NCI-H526 (cell line): ENCODE data around the gene RAD52.
A peak's percentile ranks its signal among the peaks of the same experiment; 100 is the strongest.
"Not testable (repeated sequence)": the region's sequence is repeated elsewhere in the genome, so short reads cannot be mapped to it uniquely, and the experiment has no call there.

Experiments used
- DNase-seq, 2 experiments: peaks; one replicate each; lab custom pipeline; 2025; lab: John Stamatoyannopoulos, UW

The RAD52 gene

DNA sequence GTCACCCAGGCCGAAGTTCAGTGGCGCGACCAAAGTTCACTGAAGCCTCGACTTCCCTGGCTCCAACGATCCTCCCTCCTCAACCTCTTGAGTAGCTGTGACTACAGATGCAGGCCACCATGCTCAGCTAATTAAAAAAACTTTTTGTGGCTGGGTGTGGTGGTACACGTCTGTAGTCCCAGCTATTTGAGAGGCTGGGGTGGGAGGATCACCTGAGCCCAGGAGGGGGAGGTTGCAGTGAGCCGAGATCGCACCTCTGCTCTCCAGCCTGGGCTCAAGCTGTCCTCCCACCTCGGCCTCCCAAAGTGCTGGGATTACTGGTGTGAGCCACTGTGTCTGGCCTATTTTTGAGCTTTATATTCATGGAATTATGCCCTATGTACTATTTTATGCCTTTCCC, 18.1 kb upstream of the RAD52 start:
- DNase-seq = no peak

DNA sequence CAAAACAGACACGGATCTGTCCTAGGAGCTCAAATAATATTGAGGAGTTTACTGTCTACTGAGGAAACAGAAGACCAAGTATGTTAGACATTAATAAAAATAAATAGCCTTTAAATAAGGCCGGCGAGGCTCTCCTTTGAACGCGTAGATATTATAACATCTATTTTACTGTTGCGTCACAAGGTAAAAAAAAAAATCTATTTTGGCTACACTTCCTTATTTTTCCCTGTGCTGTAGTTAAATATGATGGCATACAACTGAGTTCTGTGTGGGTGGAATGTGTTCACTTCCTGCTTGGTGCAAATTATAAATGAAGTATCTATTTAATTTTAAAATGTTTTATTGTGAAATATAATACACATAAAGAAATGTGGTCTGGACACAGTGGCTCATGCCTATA, 17.2 kb upstream of the RAD52 start:
- DNase-seq = no peak

GRCh38 chr12:958588-959123, 9.2 kb upstream of the RAD52 start:
- no peak for DNase-seq

DNA sequence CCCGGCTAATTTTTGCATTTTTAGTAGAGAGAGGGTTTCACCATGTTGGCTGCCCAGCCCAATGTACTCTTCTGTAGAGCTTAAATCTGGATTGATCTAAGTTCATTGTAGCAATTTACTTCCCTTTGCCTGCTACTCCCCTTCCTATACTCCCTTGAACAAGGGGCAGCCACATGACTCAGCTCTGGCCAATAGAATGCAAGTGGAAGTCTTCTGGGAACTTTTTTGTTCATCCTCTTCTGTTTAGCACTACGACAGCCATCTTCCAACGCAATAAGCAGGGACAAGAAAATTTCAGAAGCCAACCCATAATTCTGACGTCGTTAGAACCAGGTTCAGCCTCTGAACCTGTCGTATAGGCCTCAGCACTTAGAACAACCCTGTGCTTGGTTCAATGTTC, 6.4 kb upstream of the RAD52 start:
- no peak for DNase-seq

- no peak for DNase-seq
Observed at GRCh38 chr12:954741-955140, 5.2 kb upstream of the RAD52 start.

DNA sequence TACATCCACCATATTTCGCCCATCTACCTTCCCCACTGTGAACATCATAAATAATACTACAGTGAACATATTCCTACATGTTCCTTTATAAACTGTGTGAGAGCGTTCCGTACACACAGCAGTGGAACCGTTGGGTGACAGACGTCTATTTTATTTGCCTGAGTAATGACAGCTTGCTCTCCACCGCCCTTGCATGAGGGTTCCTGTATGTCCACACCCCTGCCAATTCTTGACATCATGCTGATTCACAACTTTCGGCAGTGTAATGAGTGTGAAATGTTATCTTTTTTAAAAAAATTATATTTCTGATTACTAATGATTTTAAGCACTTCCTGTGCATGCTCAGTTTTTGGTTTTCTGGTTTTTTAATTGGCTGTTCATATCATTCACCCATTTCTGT, 4.3 kb upstream of the RAD52 start:
- peak; percentile 32 to 50 for DNase-seq

GRCh38 chr12:951176-951575, 1.7 kb upstream of the RAD52 start:
- DNase-seq = no peak

DNA sequence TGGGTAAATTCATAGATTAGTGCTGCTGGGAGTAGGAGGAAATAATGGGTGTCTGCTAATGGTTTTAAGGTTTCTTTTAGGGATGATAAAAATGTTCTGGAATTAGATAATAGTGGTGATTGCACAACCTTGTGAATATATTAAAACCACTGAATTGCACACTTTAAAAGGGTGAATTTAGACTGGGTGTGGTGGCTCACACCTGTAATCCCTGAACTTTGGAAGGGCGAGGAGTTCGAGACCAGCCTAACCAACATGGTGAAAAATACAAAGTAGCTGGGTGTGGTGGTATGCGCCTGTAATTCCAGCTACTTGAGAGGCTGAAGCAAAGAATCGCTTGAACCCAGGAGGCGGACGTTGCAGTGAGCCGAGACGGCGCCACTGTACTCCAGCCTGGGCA, 1.3 kb downstream of the RAD52 start:
- DNase-seq = no peak

- DNase-seq = no peak
Observed at GRCh38 chr12:946631-947030, 2.9 kb downstream of the RAD52 start.

- no peak for DNase-seq
Observed at GRCh38 chr12:946212-946611, 3.3 kb downstream of the RAD52 start.

GRCh38 chr12:944211-944610, 5.3 kb downstream of the RAD52 start:
- no peak for DNase-seq

- DNase-seq = no peak
Observed at GRCh38 chr12:943051-943450, 6.4 kb downstream of the RAD52 start.

DNA sequence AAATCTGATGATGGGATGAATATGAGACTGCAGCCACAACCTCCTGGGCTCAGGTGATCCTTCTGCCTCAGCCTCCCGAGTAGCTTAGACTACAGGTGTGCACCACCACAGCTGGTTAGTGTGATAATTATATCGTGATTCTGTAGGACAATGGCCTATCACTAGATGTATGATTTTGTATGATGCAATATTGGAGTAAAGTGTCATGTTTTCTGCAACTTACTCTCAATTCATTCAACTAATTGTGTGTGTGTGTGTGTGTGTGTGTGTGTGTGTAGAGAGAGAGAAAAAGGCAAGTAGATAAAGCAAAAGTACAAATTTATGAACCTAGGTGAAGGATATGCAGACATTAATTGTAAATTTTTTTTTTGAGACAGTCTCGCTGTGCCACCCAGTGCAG, 10.7 kb downstream of the RAD52 start:
- no peak for DNase-seq

GRCh38 chr12:936377-937345, 12.8 kb downstream of the RAD52 start:
- DNase-seq = no peak

- not testable (repeated sequence) for DNase-seq
Observed at GRCh38 chr12:935891-936290, 13.6 kb downstream of the RAD52 start.

- DNase-seq = no peak
Observed at GRCh38 chr12:931591-931990, 17.9 kb downstream of the RAD52 start.

- no peak for DNase-seq
Observed at GRCh38 chr12:931060-931459, 18.4 kb downstream of the RAD52 start.

DNA sequence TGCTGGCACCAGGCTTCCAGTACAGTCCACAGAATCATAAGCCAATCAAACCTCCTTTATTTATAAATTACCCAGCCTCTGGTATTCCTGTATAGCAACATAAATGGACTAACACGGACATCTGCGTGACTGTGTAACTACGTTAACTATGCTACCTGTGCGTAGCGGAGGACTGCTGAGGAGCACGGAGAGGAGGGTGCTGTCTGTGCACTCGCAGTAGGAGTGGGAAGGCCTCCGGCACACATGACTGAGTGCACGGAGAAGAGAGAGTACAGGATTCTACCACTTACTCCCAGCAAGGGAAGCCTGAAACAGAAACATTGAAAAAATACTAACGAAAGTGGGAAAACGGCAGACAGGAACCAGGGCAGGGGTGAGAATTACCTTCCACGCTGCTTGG, 22.9 kb downstream of the RAD52 start:
- no peak for DNase-seq

GRCh38 chr12:922285-922684, 27.2 kb downstream of the RAD52 start:
- DNase-seq = no peak

GRCh38 chr12:920676-921075, 28.8 kb downstream of the RAD52 start:
- DNase-seq = no peak

DNA sequence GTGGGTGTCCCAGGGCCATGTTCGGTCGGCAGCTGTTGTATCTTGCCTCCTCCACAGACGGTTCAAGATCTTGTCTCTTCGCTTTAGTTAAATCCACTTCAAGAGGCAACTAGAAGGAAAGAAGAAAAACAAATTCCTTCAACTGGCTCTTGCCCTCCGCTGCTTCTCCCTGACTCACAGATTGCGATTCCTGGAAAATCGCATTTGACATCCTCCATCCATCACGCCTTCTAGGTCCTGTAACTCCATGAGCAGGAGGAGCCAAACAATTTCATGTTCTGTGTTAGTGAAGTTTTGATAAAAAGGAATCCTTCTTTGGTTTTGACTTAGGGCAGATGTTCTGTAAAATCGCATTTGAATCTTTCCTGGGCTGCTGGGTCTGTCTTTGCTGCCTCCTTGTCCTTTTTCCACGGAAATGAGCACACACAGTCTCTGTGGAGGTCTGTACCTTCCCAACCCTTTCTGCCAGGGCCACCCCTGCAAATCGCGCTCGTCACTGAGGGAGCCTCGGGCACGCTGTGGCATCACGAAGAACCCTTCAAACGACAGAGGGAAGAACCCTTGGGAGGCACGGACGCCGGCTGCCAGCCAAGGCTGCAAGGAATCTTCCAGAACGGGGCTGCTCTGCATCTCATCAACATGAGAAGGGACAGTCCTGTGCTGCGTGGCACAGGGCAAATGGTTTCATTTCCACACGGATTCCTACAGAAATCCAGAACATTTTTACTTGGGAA, 32.6 kb downstream of the RAD52 start:
- no peak for DNase-seq

GRCh38 chr12:916240-916639, 33.3 kb downstream of the RAD52 start:
- DNase-seq = no peak

- DNase-seq = no peak
Observed at GRCh38 chr12:915090-915489, 34.4 kb downstream of the RAD52 start.
